ENCODE results near the gene RPS27A.
"Not testable (repeated sequence)": the region's sequence is repeated elsewhere in the genome, so short reads cannot be mapped to it uniquely, and the experiment has no call there.

GRCh38 chr2:55191888-55192287, 40.6 kb upstream of the RPS27A start:
- TF ChIP-seq POLR2A (IDR thresholded peaks at IDR 0.05): not testable (repeated sequence)
- TF ChIP-seq, protein P1, sequence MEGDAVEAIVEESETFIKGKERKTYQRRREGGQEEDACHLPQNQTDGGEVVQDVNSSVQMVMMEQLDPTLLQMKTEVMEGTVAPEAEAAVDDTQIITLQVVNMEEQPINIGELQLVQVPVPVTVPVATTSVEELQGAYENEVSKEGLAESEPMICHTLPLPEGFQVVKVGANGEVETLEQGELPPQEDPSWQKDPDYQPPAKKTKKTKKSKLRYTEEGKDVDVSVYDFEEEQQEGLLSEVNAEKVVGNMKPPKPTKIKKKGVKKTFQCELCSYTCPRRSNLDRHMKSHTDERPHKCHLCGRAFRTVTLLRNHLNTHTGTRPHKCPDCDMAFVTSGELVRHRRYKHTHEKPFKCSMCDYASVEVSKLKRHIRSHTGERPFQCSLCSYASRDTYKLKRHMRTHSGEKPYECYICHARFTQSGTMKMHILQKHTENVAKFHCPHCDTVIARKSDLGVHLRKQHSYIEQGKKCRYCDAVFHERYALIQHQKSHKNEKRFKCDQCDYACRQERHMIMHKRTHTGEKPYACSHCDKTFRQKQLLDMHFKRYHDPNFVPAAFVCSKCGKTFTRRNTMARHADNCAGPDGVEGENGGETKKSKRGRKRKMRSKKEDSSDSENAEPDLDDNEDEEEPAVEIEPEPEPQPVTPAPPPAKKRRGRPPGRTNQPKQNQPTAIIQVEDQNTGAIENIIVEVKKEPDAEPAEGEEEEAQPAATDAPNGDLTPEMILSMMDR (IDR thresholded peaks at IDR 0.05): not testable (repeated sequence)
